Activated CD4-positive, alpha-beta T cell treated with anti-CD3 and anti-CD28 coated beads, Interleukin-2, amount 10 ng/mL, durations not matched to agents 7 days and 5 days (primary cell): ENCODE results near the gene ASAP2. TPM values are rescaled to one million over a fixed set of nuclear protein-coding genes. Genes with fewer than 3 reads are reported as not detected.

Source experiments
- CTCF ChIA-PET: fragments of 350-600 bp; sonication (Branson Sonifier 250); formaldehyde crosslinking; loops from one replicate; lab custom pipeline; 2021; ENCODE audit warnings: antibody characterized with exemption; lab: Charles Lee
- POLR2A ChIA-PET: fragments of 350-600 bp; sonication (Branson Sonifier 250); formaldehyde crosslinking; loops from one replicate; lab custom pipeline; 2021; ENCODE audit warnings: antibody characterized with exemption; lab: Charles Lee
- DNase-seq: peaks from one replicate; pipeline ENCODE4 v3.0.0-alpha.2; 2020
- H3K27ac Mint-ChIP-seq: one replicate; pipeline ENCODE4 v1.8.0; 2021; ENCODE audit warnings: mild to moderate bottlenecking, moderate library complexity, mixed read lengths
- H3K27me3 Mint-ChIP-seq: one replicate; pipeline ENCODE4 v1.8.0; 2021; ENCODE audit warnings: mixed read lengths
- H3K36me3 Mint-ChIP-seq: one replicate; pipeline ENCODE4 v1.8.0; 2021; ENCODE audit warnings: low read depth, mixed read lengths
- H3K4me1 Mint-ChIP-seq: one replicate; pipeline ENCODE4 v1.8.0; 2021; ENCODE audit warnings: mixed read lengths
- H3K4me3 Mint-ChIP-seq: one replicate; pipeline ENCODE4 v1.8.0; 2021; ENCODE audit warnings: mild to moderate bottlenecking, moderate library complexity, mixed read lengths
- H3K9me3 Mint-ChIP-seq: one replicate; pipeline ENCODE4 v1.8.0; 2021; ENCODE audit warnings: mixed read lengths
- total RNA-seq, 2 experiments: library from RNA; stranded (reverse); gene quantifications; one replicate each; pipeline ENCODE4 v1.2.3, GENCODE V29; 2021

ASAP2 gene
- total RNA-seq, 2 experiments from 2014 or later, result 0.17 to 0.25 TPM

DNA sequence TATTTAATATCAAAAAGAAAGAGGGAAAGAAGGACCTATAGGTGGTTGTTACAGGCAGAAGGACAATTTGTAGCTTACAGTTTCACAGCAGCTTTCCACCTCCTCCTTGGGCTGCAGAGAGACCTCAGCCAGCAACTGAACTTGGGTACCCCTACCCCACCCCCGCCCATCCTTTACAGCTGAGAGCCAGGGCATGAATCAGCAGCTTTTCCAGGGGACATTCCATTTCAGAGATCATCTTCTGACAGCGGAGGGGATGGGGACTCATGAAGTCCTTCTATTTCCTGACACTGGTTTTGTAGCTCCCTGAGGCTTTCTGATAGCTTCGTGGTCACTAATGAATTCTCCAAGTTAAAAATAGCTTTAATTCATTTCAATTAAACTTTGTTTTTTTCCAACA, 120.4 kb downstream of the ASAP2 start:
- Mint-ChIP-seq H3K36me3 (no peaks in the 10 kb centered on the region), H3K4me1 (no peaks in the 10 kb centered on the region), H3K4me3 (no peak overlapping the region), H3K27me3 (peaks cover 6% of the 10 kb centered on the region), H3K27ac (no peak overlapping the region), H3K9me3 (no peaks in the 10 kb centered on the region)
- POLR2A ChIA-PET, result no interaction called here
- CTCF ChIA-PET, result interaction anchor here (0.6 to 1.4 kb wide), 2 partner anchors 10 to 695 kb away, joined by 3 read pairs; no protein-coding TSS in a partner anchor
- DNase-seq, result no peak

DNA sequence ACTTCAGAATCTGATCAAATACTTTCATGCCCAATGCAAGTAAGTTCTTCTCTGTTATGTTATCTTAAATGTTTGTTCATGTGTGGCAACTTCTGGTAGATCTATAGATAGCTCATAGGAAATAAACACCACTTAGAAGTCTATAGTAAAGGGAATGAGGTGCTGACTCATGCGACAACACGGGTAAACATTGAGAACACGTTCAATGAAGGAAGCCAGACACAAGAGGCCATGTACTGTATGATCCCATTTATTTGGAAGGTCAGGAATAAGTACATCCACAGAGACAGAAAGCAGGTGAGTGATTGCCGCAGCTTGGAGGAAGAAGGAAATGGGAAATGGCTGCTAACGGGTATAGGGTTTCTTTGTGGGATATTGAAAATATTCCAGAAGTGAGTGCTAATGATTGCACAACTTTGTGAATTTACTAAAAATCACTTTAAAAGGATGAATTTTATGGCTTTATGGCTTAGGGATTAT, 121.3 kb downstream of the ASAP2 start:
- DNase-seq, result no peak
- Mint-ChIP-seq H3K4me3 (no peak overlapping the region), H3K27me3 (peaks cover 5% of the 10 kb centered on the region), H3K27ac (no peak overlapping the region), H3K9me3 (no peaks in the 10 kb centered on the region), H3K36me3 (no peaks in the 10 kb centered on the region), H3K4me1 (no peaks in the 10 kb centered on the region)
- POLR2A ChIA-PET, result no interaction called here
- CTCF ChIA-PET, result interaction anchor here (1.4 kb wide), 1 partner anchor 9 kb away, joined by 3 read pairs; no protein-coding TSS in a partner anchor

DNA sequence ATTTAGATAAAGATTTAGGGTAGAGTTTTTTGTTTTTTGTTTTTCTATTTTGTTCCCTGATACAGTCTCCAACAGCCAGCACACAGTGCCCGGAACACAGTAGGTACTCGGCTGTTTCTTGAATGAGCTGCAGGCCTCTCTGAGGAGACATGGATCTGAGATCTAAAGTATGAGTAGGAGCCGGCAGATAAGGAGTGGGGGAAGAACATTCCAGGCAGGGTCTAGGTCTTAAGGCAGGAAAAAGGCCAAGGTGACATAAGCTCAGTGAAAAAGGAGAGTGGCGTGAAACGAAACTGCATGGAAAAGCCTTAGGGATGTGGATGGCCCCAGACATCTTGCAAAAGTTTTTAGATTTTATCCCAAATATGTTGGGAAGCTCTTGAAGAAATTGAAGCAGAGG, 122.3 kb downstream of the ASAP2 start:
- POLR2A ChIA-PET, result no interaction called here

DNA sequence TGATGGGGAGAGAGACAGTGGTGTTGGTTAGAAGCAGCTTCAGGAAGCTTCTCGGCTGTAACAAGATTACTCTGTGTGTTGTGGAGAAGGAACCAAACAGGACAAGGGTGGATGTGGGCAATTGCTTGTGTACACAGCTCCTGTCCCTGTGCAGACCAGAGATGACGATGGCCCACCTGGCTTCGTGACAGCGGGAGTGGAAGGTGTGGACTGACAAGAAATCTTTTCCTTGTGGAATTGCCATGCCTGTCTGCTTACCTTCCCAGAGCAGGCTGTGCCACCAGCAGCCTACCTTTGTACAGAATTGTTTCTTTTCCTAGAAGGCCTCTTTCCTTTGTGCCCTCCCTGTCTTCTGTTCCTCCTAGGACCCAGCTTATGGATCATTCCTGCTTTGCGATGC, 122.9 kb downstream of the ASAP2 start:
- H3K4me3 Mint-ChIP-seq, result no peak overlapping the region
- H3K27me3 Mint-ChIP-seq, result peaks cover 4% of the 10 kb centered on the region
- ChIA-PET CTCF (interaction anchor here (0.6 kb wide), 1 partner anchor 14 kb away, joined by 3 read pairs; no protein-coding TSS in a partner anchor), POLR2A (no interaction called here)
- DNase-seq, result no peak
- H3K27ac Mint-ChIP-seq, result no peak overlapping the region
- no peaks in the 10 kb centered on the region for H3K9me3 Mint-ChIP-seq
- H3K36me3 Mint-ChIP-seq, result no peaks in the 10 kb centered on the region
- H3K4me1 Mint-ChIP-seq, result no peaks in the 10 kb centered on the region

More for the DNA sequence above, 122.3 kb downstream of the ASAP2 start:
- DNase-seq, result no peak
- Mint-ChIP-seq H3K9me3 (no peaks in the 10 kb centered on the region), H3K36me3 (no peaks in the 10 kb centered on the region), H3K4me1 (no peaks in the 10 kb centered on the region), H3K27me3 (peaks cover 4% of the 10 kb centered on the region), H3K4me3 (no peak overlapping the region), H3K27ac (no peak overlapping the region)
- CTCF ChIA-PET, result interaction anchor here (0.6 kb wide), 1 partner anchor 15 kb away, joined by 3 read pairs; no protein-coding TSS in a partner anchor

DNA sequence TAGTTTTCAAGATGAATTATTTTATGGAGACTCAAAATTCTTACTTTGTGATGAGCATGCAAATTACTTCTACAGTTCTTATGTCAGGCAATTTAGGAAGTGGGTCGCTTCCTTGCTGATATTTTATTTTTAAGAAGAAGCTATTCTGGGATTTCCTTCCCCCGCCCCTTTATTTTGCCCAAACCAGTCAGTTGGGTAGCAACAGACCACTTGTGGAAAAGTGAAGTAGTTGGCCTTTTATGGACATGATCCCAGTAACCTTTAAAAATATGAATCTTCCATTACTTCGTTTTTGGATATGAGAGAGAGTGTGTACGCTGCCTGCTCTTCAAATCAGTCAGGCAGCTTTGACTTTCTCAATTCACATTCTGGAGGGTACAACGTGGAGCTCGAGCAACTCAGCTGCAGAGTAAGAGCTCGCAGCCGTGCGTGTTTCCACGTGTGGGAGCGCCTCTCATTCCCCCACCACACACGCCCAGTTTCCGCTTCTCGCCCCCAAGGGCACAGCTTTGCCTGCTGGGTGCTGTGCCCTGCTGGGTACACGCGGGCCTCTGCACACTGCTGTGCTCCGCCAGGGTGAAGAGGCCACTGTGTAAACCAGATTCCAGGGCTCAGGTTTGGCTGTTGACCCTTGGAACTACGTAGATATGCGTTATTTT, 124.1 kb downstream of the ASAP2 start:
- DNase-seq, result no peak
- no peak overlapping the region for H3K27ac Mint-ChIP-seq
- CTCF ChIA-PET, result interaction anchor here (0.6 to 0.9 kb wide), 2 partner anchors 13 to 112 kb away, joined by 3 read pairs; no protein-coding TSS in a partner anchor

DNA sequence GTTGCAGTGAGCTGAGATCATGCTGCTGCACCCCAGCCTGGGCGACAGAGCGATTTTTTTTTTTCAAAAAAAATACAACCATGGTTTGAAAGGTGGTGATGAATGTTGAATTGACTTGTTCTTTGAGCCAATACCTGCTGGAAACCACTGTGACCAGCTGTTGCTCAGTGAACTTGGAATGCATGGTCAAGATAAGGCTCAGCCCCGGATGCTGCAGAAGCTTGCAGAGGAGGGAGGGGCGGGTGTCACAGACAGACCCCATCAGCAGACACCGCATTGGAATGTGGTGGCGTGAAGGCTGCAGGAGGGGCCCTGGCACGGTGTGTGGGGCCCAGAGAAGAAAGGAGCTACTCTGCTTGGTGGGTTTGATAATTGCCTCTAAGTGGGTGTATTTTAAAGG, 125.1 kb downstream of the ASAP2 start:
- DNase-seq, result no peak
- Mint-ChIP-seq H3K27me3 (peaks cover 6% of the 10 kb centered on the region), H3K4me1 (peaks cover 5% of the 10 kb centered on the region), H3K4me3 (no peak overlapping the region), H3K9me3 (no peaks in the 10 kb centered on the region), H3K27ac (no peak overlapping the region), H3K36me3 (no peaks in the 10 kb centered on the region)
- ChIA-PET POLR2A (no interaction called here), CTCF (no interaction called here)

More for the DNA sequence above, 124.1 kb downstream of the ASAP2 start:
- Mint-ChIP-seq H3K4me3 (no peak overlapping the region), H3K9me3 (no peaks in the 10 kb centered on the region), H3K4me1 (no peaks in the 10 kb centered on the region), H3K36me3 (no peaks in the 10 kb centered on the region), H3K27me3 (peaks cover 4% of the 10 kb centered on the region)
- POLR2A ChIA-PET, result no interaction called here

DNA sequence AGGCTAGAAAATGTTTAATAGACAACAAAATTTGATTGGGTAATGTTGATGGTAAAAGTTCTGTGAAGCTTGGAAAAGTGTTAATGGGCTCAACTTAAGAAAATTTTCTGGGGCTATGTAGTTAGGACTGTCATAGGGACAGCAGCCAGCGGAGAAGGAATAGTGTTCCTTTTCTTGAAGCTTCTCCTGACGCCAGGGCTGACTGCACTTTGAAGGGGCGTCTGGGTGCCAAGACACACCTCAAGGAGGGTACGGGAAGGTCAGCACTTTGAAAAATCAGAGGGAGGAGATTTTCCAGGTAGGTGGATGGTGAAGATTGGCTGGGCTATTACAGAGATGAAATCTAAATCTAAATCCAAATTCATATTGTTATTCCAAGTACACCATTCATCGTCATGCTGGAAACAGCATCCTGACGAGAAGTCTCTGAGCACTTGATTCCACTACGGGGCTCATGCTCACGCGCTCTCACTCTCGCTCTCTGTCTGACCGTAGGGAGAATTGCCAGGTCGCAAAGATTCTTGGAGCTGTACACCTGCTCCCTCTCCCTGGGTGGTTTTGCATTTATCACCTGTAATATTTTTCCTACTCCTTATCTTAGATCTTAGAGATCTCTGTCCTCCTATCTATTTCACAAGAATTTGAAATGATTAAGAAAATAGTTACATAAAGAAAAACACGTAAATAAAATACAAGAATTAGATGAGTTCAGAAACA, 125.7 kb downstream of the ASAP2 start:
- POLR2A ChIA-PET, result no interaction called here
- Mint-ChIP-seq H3K9me3 (no peaks in the 10 kb centered on the region), H3K27ac (no peak overlapping the region), H3K4me3 (no peak overlapping the region), H3K4me1 (peaks cover 5% of the 10 kb centered on the region), H3K36me3 (no peaks in the 10 kb centered on the region), H3K27me3 (peaks cover 6% of the 10 kb centered on the region)
- no peak for DNase-seq
- CTCF ChIA-PET, result no interaction called here

DNA sequence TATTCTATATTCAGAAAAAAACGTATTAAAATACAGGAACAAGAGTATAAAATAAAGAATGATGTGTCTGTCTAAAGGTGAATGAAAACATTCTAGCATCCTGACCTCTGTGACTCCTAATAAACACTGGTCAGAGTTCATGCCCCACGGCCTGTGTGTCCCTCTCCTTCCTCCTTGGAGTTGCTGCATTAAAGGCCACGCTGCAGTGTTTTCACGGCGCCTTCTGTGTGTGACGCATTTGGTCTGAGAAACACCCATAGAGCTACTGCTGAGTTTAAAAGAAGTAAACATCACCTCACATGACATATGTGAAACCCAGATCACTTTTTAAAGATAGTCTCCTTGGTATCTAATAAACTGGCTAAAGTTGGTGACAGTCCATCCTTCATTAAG, 126.2 kb downstream of the ASAP2 start:
- Mint-ChIP-seq H3K9me3 (no peaks in the 10 kb centered on the region), H3K36me3 (no peaks in the 10 kb centered on the region), H3K4me1 (peaks cover 5% of the 10 kb centered on the region), H3K27ac (no peak overlapping the region), H3K4me3 (no peak overlapping the region), H3K27me3 (peaks cover 5% of the 10 kb centered on the region)
- ChIA-PET CTCF (no interaction called here), POLR2A (no interaction called here)
- DNase-seq, result no peak

DNA sequence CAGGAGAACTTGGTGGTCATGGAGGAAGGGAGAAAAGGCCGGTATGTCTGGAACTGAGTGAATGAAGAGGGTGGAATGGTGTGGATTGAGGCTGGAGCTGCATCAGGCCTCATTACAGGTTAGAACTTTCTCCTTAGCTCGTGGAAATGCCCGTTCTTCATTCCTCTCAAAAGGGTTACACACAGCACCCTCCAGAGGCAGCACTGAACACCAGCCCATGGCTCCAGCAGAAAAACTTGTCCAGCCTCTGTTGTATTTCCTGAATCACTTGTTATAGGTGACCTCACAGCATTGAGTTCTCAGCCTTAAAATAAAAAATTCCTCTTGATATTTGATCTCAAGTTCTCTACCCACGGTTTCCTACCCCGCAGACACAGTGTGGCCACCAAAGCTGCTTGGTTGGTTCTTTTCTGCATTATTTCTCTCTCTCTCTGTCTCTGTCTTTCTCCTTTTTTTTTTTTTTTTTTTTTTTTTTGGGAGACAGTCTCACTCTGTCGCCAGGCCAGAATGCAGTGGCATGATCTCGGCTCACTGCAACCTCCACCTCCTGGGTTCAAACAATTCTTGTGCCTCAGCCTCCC, 127.1 kb downstream of the ASAP2 start:
- H3K9me3 Mint-ChIP-seq, result no peaks in the 10 kb centered on the region
- peaks cover 5% of the 10 kb centered on the region for H3K27me3 Mint-ChIP-seq
- H3K36me3 Mint-ChIP-seq, result no peaks in the 10 kb centered on the region
- ChIA-PET CTCF (interaction anchor here (0.7 to 1.4 kb wide), 3 partner anchors 17 to 129 kb away, joined by 3 read pairs; no protein-coding TSS in a partner anchor), POLR2A (no interaction called here)
- H3K27ac Mint-ChIP-seq, result peak overlapping the region; percentile 4
- peaks cover 5% of the 10 kb centered on the region for H3K4me1 Mint-ChIP-seq
- no peak for DNase-seq
- no peak overlapping the region for H3K4me3 Mint-ChIP-seq

DNA sequence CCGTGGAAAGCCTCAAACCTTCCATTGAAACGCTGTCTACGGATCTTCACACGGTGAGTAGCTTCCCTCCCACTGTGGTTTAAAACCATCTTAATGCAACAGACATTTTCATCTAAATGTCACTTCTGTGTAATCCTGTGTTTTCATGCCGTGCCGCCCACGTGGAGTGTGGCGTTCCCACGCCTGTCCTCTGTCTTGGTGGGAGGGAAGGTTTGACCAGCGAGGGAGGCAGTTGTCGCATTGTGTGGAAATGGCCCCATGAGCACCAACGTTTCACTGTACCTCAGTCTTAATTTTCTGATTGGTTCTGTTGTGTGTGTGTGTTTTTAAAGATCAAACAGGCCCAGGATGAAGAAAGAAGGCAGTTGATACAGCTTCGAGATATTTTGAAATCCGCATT, 128.1 kb downstream of the ASAP2 start:
- ChIA-PET CTCF (interaction anchor here (1.2 kb wide), 1 partner anchor 21 kb away, joined by 3 read pairs; no protein-coding TSS in a partner anchor), POLR2A (no interaction called here)
- H3K36me3 Mint-ChIP-seq, result no peaks in the 10 kb centered on the region
- DNase-seq, result no peak
- H3K9me3 Mint-ChIP-seq, result no peaks in the 10 kb centered on the region
- H3K4me3 Mint-ChIP-seq, result no peak overlapping the region
- peaks cover 4% of the 10 kb centered on the region for H3K27me3 Mint-ChIP-seq
- H3K27ac Mint-ChIP-seq, result no peak overlapping the region
- peaks cover 5% of the 10 kb centered on the region for H3K4me1 Mint-ChIP-seq

DNA sequence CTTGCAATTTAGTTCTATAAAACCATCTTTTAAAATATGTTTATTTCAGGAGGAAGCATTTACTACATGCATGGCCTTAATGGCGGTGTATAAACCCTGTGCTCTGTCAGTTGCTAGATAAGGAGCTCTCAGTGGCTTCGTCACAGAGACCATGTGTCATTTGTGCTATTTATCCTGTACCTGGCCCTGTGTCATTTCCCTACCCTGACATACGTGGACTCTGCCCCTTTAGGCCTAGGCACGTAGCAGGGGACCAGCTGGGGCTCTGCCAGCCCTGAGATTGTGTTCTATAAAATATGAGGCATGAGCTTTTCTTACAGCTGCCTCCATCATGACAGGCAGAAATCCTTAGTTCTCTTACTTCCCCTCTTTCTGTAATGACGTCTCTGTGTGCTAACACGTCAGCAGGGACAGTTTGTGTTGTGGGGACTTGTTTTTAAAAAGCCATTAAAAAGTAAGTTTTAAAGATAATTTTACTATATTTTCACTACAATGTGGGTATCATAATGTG, 128.8 kb downstream of the ASAP2 start:
- CTCF ChIA-PET, result interaction anchor here (0.5 to 1.2 kb wide), 2 partner anchors 20 to 42 kb away, joined by 3 to 5 read pairs; no protein-coding TSS in a partner anchor
- Mint-ChIP-seq H3K36me3 (no peaks in the 10 kb centered on the region), H3K4me3 (no peak overlapping the region), H3K4me1 (peaks cover 5% of the 10 kb centered on the region), H3K27me3 (peaks cover 4% of the 10 kb centered on the region), H3K27ac (no peak overlapping the region), H3K9me3 (no peaks in the 10 kb centered on the region)
- DNase-seq, result no peak
- POLR2A ChIA-PET, result no interaction called here

DNA sequence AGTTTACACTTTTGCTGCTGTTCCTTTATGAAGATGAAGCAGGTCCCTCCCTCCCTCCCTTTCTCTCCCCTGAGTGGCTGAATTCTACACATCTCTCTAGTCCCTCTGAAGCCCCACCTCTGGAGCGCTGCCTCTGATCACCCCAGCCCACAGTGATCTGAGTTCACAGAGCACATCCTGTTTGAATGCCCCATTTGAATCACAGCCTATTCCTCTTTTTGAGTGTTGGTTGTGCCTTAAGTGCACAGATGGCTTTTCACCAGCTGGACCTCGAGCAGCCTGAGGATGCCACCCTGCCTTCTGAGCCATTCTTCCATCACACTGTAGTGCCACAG, 129.6 kb downstream of the ASAP2 start:
- DNase-seq, result peak; percentile 12
- H3K27me3 Mint-ChIP-seq, result peaks cover 4% of the 10 kb centered on the region
- no peaks in the 10 kb centered on the region for H3K9me3 Mint-ChIP-seq
- H3K36me3 Mint-ChIP-seq, result no peaks in the 10 kb centered on the region
- ChIA-PET CTCF (no interaction called here), POLR2A (no interaction called here)
- H3K27ac Mint-ChIP-seq, result no peak overlapping the region
- H3K4me1 Mint-ChIP-seq, result peaks cover 5% of the 10 kb centered on the region
- H3K4me3 Mint-ChIP-seq, result no peak overlapping the region
